Measurements from ENCODE around the gene SORCS1. TPM values are rescaled to one million over a fixed set of nuclear protein-coding genes. Genes with fewer than 3 reads are reported as not detected.

Gene SORCS1
- total and polyA plus RNA-seq, 2 experiments from 2014 or later: 2.9 to 8.9 TPM

- H3K4me3 Mint-ChIP-seq: no peak overlapping the region
- peaks cover 2% of the 10 kb centered on the region for H3K27me3 Mint-ChIP-seq (ENCODE audit: insufficient read depth, low read depth, poor library complexity)
- peaks cover 4% of the 10 kb centered on the region; the same call in 2 of the 3 replicates for H3K4me1 Mint-ChIP-seq
- H3K27ac ChIP-seq (ENCODE audit: low read depth): no peak overlapping the region
- ATAC-seq: no peak
- no peak overlapping the region for H3K4me2 ChIP-seq
- 0 out of 2 replicates have a peak, but pooled peaks cover 3% of the 10 kb centered on the region for H3K9me2 ChIP-seq (ENCODE audit: insufficient read depth)
- no peaks in the 10 kb centered on the region for H4K20me1 ChIP-seq (replicated peaks; ENCODE audit: insufficient read depth)
- no peak for DNase-seq (ENCODE audit: low spot score)
- H3K79me2 ChIP-seq (replicated peaks; ENCODE audit: insufficient read depth): no peaks in the 10 kb centered on the region
- H3K4me1 ChIP-seq (ENCODE audit: insufficient read depth): no peaks in the 10 kb centered on the region
- H3K36me3 Mint-ChIP-seq (ENCODE audit: low read depth): no peaks in the 10 kb centered on the region
- no peaks in the 10 kb centered on the region for H3K27me3 ChIP-seq (ENCODE audit: insufficient read depth)
- no peak overlapping the region for H3K4me3 ChIP-seq
- no peak for TF ChIP-seq CREB1 (CRISPR knock-in tag; IDR thresholded peaks at IDR 0.05; ENCODE audit: low read depth)
- no peak for TF ChIP-seq POLR2AphosphoS5 (IDR thresholded peaks at IDR 0.05; ENCODE audit: low read depth)
- no peak for TF ChIP-seq NANOG (IDR thresholded peaks at IDR 0.05; ENCODE audit: borderline replicate concordance)
- no peak for TF ChIP-seq ZNF114 (CRISPR knock-in tag; IDR thresholded peaks at IDR 0.05)
- TF ChIP-seq CTCF (conservative IDR thresholded peaks at IDR 0.05; ENCODE audit: low read depth in 2 of 2): no peak
- no peak for TF ChIP-seq ZNF462 (CRISPR knock-in tag; IDR thresholded peaks at IDR 0.05)
- no peak for TF ChIP-seq EZH2 (IDR thresholded peaks at IDR 0.05; ENCODE audit: low read depth, unreplicated experiment)
- no peak for TF ChIP-seq JUNB (IDR thresholded peaks at IDR 0.05; ENCODE audit: unreplicated experiment)
- no peak for TF ChIP-seq REST (IDR thresholded peaks at IDR 0.05; ENCODE audit: unreplicated experiment)
- no peak for TF ChIP-seq ZNF331 (CRISPR knock-in tag; IDR thresholded peaks at IDR 0.05; ENCODE audit: low read depth)
- TF ChIP-seq ETS1 (IDR thresholded peaks at IDR 0.05): no peak
- TF ChIP-seq EZH2phosphoT487 (IDR thresholded peaks at IDR 0.05; ENCODE audit: unreplicated experiment): no peak
- no peak for TF ChIP-seq STAT1 (IDR thresholded peaks at IDR 0.05; ENCODE audit: unreplicated experiment)
- no peaks in the 10 kb centered on the region for H3F3A ChIP-seq (replicated peaks; ENCODE audit: low read depth)
- H3K36me3 ChIP-seq (ENCODE audit: insufficient read depth): no peaks in the 10 kb centered on the region
- H2AFZ ChIP-seq: no peak overlapping the region
- H3K9me3 Mint-ChIP-seq: no peaks in the 10 kb centered on the region
- no peak overlapping the region; the same call in 1 of the 2 replicates for H3K27ac Mint-ChIP-seq
Measured at GRCh38 chr10:106832846-106833245, 331.7 kb downstream of the SORCS1 start.

Data from GM23338 (cell line).